ENCODE data around the gene SELENOF.

DNA sequence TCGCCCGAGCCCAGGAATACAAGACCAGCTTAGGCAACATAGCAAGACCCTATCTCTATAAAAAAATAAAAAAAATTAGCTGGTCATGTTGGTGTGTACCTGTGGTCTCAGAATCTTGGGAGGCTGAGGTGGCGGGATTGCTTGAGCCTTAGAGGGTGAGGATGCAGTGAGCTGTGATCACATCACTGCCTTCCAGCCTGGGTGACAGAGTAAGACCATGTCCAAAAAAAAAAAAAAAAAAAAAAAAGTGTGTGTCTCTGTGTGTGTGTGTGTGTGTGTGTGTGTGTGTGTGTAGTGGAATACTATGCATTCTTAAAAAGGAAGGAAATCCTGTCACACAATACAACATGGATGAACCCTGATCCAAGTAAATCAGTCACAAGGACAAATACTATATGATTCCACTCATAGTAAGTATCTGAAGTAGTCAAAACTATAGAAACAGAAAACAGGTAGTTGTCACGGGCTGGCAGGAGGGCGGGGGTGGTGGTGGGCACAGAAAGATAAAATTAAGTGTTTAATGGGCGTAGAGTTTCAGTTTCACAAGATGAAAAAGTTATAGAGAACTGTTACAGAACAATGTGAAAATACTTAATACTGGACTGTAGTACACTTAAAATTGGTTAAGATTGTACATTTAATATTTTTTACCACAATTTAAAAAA, 47.8 kb downstream of the SELENOF start:
- no peak for TF ChIP-seq POLR2A (IDR thresholded peaks at IDR 0.05)
- TF ChIP-seq, protein P1, sequence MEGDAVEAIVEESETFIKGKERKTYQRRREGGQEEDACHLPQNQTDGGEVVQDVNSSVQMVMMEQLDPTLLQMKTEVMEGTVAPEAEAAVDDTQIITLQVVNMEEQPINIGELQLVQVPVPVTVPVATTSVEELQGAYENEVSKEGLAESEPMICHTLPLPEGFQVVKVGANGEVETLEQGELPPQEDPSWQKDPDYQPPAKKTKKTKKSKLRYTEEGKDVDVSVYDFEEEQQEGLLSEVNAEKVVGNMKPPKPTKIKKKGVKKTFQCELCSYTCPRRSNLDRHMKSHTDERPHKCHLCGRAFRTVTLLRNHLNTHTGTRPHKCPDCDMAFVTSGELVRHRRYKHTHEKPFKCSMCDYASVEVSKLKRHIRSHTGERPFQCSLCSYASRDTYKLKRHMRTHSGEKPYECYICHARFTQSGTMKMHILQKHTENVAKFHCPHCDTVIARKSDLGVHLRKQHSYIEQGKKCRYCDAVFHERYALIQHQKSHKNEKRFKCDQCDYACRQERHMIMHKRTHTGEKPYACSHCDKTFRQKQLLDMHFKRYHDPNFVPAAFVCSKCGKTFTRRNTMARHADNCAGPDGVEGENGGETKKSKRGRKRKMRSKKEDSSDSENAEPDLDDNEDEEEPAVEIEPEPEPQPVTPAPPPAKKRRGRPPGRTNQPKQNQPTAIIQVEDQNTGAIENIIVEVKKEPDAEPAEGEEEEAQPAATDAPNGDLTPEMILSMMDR (IDR thresholded peaks at IDR 0.05): no peak

Data from Peyer's patch (tissue), 4 donors.